ENCODE results near the gene HDAC11.

The HDAC11 gene

DNA sequence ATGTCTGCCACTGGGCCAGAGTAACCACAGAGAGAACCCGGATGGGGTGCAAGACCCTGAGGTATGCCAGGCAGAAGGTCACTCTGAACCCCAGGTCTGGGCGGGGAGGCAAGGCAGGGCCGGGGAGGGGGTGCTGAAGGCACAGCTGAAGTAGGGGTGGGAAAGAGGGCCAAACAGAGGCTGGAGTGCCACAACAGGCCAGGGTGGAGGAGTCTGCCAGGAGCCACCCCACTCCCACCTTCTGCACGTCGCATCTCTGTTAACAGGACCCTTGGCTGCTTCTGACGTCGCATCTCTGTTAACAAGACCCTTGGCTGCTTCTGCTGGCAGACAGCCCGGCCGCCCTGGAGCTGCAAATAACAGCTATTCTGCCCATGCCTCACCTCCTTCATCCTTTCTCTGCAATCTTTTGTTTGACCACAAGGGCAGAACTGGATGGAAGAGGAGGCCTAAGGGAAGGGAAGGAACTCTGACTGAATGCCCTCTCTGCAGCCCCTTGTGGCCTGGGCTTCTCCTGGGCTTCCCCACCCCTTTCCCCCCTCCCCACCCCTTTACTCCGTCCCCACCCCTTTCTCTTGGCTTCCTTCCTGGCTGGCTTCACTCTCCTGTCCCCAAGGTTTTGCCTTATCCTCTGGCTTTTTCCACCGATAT, 48.2 kb downstream of the HDAC11 start:
- no peak for DNase-seq

DNA sequence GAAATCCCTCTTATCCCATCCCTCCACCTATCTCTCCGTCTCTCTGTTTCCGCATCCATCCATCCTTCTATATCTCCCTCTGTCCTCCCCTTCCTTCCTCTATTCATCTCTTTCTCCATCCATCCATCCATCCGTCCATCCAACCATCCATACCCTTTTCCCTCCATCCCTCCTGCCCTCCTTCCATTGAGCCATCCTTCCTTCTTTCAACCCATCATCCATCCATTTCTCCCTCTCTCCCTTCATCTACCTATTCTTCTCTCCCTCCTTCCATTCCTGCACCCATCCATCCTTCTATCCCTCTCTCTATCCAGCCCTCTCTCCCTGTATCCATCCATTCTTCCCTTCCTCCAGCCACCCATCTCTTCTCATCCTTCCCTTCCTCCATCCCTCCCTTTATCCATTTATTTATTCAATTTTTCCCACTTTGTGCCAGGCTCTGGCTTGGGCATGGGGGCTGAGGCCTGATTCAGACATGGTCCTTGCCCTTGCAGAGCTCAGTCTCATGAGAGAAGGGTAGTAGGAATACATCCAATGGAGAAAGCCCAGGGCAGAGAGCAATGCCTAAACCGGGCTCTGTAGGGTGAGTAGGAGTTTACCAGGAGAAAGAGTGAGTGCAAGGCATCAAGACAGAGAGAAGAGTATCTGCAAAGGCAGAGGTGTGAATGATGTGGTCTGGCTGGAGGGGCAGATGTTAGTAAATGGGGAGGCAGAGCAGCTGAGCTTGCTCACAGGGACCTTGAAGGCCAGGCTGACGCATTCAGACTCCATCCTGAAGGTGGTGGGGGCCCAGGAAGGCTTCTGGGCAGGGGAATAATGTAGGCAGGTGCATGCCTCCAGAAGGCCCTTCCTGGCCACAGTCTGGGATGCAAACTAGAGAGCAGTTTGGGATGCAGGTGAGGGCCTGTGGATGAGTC, 49.3 kb downstream of the HDAC11 start:
- no peak for DNase-seq

DNA sequence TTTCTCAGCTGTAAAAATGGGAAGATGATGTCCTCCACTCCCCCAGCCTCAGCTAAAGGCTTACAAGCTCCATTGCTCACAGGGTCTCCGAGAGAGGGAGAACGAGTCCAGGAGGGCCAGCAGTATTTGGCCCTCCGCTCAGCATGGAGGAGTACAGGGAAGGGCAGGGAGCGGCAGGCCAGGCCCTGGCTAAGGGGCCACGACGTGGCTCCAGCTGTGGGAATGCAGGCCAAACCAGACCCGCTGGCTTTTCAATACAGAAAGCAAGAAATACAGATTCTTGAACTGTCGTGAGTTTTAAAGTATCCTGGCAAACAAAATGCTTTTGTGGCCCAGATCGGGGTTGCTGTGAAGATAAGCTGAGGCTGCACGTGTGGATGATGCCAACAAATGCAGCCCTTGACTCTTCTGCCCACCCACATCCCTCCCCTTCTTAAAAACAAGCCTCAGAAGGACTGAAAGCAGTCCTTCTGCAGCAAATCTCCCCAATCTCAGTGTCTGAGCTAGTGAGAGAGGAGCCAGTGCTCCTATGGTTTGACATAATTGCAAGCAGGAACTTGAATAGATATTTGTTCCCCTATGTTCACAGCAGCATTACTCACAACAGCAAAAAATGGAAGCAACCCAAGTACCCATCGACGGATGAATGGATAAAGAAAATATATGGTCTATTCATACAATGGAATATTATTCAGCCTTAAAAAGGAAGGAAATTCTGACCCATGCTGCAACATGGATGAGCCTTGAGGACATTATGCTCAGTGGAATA, 50.3 kb downstream of the HDAC11 start:
- DNase-seq = no peak

DNA sequence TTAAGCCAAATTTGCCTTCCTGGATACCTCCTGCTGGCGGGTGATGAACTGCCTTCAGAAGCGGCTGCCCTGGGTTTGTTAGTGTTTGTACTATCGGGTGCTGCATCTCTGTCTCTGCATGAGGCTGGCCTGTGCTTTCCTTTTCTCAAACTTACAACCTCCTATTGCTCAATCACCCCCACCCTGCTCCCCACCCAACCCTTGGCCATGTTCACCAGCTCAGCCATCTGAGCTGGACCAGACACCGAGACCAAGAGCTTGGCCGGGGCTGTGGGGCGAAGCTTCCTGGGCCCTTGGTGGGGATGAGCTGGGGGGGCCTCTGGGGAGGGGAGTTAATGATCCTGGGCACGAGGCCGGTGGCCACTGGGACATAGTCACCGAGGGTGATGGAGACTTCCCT, 52.0 kb downstream of the HDAC11 start:
- DNase-seq = no peak

DNA sequence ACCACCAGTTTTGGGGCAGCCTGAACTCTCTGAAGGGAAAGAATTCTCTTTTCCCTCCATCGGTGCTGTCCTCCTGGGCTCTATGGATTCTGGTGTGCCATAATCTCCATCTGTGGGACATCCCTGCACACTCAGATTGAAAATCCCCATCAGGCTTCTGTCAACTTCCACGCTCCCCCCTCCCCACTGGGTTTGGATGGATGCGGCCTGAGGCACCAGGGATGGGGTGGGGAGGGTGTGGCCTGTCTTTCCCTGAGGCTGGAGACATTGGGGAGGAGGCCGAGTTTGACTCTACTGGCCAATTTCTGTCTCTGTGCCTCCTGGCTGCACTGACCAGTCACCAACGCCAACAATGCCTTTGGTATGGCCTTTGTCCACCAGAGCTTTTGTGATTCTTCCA, 52.5 kb downstream of the HDAC11 start:
- no peak for DNase-seq

DNA sequence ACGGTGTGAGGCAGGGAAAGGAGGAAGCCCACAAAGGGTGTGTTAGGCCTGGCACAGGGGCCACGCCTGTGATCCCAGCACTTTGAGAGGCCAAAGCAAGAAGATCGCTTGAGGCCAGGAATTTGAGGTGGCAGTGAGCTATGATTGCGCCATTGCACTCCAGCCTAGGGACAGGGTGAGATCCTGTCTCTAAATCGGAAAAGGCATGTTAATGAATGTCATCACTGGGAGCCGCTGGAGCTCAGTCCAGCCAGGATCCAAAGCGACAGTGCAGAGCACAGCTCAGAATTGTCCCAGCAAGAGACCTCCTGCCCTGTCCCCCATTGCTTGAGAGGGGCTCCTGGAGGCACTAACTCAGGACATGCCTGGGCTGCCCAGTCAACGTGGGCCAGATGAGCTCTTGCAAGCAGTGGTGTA, 53.8 kb downstream of the HDAC11 start:
- DNase-seq = no peak

DNA sequence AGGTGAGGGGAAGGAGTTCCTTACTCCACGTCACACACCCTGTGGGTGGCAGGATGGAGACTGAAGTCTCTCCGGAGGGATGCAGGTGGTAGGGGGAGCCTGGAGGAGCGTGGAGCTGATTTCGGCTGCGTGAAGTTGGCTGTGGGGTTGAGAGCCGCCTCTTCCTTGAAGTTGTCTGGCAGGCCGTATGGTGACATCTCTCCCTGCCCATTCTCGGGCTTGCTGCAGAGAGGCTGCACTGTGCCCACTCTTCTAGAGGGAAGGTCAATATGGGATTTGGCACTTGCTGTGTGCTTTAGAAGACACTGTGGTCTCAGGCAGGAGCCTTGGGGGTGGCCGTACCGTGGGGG, 55.4 kb downstream of the HDAC11 start:
- DNase-seq = no peak

DNA sequence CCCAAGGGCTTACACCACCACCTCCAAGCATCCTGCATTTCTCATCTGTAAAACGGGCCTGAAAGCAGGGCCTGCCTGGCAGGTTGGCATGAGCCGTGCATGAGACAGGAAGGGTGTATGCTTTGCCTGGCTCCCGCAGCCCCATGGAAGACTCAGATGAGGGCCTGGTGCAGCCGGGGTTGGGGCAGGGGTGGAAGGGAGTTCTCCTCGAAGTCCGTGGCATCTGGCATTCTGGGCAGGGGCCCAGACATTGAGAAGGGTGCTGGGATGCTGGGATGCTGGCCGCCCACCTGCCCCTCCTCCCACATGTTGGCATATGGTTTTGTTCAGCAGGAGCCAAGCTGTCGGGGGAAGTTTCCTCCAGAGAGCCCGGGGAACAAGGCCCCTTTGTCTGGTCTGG, 55.8 kb downstream of the HDAC11 start:
- no peak for DNase-seq

DNA sequence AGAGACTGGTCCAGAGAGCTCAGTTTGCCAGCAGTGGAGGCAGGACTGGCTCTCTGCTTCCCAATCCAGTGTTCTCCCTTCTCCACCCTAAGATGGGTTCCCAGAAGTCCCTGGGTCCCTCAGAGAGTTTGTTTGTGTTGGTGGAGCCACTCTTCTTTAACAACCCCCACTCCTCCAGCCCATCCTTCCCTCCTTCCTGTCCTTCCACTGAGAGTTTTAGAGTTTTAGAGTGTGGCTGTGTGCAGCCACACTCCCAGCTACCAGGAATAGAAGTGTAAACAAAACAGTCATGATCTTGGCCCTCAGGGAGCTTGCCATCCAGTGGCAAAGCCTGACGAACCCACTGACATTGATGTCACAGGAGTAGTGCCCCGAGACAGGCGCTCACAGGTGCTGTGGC, 56.3 kb downstream of the HDAC11 start:
- no peak for DNase-seq

DNA sequence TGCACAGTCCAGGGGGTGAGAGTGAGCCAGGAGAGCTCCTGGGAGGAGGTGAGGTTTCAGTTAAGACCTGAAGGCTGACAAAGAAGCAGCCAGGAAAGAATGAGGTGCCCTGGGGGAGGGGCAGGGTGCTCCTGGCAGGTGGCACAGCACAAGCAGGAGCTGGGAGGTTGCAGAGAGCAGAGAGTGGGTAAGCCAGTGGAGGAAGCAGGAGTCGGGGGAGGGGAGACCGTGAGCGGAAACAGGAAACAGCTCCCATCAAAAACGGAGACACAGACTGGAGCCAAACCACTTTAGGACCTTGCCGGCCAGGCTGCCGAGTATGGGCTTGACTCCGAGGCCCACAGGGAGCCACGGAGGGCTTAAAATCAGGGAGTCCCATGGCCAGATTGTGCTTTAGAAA, 56.7 kb downstream of the HDAC11 start:
- no peak for DNase-seq

DNA sequence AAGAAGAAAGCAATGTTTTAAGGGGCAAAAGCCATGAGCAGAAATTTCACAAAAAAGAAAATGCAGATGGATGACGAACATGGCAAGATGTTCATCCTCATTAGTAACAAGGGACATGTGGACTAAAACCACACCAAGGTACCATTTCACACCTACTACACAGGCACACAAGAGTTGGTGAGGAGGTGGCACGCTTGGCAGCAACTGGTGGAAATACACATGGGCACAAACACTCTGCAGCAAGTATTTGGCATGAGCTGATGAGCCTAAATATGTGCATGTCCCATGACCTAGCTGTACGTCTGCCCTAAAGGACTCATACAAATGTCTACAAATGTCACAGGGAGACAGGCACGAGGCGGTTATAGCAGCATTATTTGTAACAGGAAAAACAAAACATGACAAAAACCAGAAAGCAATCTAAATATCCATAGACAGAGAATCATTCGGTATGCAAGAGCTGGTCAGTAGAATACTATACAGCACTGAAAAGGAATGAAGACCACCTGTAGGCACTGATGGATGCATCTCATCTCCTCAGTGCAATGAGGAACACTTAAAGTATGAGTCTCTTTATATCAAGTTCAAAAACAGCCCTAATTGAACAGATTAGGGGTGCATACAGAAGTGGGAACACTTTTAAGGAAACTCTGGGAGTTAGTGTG, 57.3 kb downstream of the HDAC11 start:
- DNase-seq = no peak

DNA sequence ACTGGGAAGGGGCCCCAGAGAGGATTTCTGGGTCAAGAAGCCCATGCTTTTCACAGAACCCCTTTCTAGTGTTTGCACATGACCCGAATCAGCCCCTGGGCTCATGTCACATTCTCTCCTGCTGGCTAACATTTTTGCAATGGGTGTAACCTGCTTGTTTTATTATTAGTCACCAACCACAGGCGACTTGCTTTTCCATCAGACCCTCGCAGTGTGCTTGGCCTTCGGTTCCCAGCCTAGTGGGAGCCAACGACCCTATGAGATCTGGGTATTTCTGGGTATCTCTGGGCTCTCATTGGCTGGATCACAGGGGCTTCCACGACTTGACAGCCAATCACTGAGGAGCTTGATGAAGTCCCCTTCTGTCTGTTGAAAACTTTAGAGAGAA, 57.8 kb downstream of the HDAC11 start:
- DNase-seq = no peak

DNA sequence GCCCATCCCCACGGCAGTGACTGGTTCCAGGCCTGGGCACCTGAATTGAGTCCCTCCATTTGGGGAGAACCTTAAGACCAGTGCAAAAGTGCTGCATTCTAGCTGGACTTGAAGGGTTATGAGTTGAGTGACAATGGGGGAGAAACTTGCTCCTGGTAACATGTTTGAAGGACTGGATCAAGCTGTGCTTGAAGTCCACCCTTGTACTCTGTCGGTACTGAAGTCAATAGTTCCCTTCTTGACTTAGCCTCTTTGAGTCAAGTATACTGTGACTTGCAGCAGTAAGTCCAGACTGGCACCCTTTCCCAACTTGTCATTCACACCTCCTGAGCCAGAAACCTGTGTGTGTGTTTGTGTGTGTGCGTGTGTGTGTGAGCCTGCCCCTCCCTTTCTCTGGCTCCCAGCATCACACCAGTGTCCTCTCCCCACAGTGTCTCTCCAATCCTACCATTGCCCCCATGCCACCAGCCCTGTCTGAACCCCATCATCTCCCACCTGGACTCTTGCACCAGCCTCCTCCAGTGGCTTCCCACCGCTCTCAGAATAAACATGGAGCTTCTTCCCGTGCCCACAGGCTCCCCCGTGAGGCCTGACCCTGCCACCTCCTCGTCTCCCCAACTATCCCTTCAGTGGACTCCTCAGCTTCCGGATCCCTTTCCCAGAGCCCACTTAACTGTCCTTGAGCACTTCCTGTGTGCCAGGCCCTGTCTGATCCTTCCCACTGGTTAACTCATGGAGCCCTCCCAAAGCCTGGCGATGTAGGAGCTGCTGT, 58.6 kb downstream of the HDAC11 start:
- DNase-seq = no peak

DNA sequence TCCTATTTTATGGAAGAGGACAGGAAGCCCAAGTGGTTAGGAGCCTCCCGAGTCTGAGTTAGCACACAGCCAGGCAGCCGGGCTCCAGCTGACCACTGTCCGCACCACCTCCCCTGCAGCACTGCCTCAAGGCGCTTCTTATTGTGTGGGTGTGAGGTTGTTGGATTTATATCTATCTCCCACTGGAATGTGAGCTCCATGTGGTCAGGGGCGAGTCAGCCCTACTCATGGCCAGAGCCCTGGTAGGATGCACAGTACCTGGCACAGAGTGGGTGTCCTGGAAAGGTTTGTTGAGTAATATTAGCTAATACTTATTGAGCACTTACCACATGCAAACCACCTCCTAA, 59.2 kb downstream of the HDAC11 start:
- DNase-seq = no peak

DNA sequence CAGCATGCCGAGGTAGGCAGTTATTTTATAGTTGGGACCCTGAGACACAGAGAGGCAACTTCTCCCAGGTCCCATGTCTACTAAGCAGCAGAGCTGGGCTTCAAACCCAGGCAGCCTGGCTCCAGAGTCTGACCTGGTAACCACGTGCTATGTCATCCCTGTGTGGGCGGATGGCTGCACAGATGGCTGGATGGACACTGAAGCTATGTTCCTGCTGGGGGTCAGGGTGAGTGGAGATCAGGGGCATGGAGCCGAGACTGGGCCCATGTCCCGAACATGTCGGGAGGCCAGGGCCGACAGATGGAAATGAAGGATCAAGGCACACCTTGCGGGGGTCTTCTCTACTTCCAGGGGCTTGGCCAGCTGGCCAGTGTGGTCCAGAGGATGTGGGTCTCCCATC, 59.6 kb downstream of the HDAC11 start:
- DNase-seq = no peak

DNA sequence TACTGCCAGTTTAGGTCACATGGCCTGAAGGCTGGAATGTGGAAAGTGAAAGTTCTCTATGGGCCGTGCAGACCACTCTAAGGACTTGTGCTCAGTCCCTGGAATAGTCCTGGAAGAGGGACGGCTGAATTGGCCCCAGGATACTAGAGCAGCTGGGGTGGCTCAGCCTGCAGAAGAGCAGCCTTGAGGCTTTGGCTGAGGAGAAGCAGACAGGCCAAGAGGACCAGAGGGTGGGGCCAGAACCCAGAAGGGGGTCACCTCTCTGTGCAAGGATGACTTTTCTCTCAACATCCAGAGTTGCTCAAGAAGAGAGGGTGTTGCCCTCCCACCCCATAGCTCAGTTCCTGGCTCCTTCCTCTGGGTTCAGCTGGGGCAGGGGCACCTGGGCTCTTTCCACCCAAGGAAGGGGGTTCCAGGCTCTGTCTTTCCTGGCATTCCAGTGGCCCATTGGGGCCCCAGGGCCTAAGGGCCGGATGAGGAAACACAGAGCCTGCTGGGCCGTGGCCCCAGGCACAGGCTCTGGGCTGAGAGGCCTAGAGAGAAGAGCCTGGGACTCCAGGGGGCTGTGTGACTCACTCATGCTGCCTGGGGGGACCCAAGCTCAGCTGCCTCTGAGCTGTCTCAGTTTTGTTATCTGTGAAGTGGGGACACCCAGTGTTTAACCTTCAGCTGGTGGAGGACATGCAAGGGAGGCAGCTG, 60.3 kb downstream of the HDAC11 start:
- DNase-seq = no peak

DNA sequence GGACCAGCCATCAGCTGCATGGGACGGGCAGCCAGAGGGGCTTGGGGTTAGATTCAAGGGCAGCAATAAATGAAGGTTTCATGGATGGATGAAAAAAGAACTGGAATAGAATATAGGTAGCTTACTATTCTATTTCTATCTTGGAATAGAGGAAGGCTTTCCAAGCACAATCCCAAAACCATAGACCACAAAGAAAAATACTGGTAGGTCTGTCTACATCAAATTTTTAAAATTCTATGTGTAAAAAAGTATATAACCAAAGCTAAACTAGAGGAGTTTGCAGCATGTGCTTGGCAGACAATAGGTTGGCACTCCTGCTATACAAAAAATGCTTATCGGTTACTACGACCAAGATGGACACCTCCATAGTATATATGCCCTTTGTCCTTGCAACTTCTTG, 61.6 kb downstream of the HDAC11 start:
- DNase-seq = no peak

DNA sequence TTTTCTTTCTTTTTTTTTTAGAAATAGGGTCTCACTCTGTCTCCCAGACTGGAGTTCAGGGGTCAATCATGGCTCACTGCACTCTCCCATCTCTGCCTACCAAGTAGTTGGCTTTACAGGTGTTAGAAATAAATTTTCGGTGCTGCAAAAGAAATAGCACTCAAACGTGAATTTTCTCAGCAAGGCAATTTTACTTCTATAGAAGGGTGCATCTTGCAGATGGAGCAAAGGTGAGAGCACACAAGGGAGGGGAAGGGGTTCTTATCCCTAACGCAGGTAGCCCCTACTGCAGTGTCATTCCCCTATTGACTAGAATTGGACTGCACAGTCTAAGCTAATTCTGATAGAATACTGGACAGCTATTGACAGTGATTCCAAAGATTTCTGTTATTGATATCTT, 62.0 kb downstream of the HDAC11 start:
- DNase-seq = no peak

DNA sequence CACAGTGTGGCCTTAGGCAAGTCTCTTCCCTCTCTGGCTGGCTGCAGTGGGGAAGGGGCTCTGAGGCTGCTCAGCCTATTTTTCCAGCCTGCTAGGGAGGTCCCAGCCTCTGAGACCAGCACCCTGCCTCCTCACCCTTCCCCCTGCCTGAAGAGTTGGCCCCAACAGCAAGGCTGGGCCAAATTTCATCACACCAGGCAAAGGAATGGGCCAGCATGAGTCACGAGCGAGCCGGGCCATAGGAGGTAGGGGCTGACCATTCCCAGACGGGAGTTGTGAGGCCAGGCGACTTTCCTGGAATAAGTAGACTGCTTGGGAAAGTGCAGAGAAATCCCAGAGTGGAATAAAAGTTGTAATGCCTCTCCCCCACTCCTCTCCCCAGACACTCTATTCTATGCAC, 63.1 kb downstream of the HDAC11 start:
- DNase-seq = no peak

DNA sequence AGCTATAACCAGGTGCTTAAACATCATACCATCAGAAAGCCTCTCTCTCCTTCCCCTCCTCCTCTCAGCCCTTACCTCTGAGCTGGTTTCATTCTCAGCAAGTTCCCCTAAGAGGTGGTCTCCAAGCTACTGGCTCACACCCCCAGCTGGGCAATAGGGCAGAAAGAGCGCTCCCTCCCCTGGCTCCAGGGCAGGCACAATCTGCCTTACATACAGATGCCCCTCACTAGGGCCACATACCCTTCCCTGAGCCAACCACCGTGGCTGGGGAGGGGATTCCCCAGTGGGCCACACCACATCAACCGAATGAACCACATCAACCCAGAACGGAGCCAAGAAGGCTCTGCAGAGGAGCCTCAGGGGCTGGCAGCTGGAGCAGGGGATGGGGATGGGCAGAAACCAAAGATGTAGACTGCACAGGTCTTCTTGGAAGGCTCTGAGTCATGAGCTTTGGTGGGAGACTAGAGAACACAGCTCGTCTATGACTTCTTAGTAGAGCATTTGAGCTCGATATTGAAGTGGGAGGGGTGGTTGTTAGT, 64.3 kb downstream of the HDAC11 start:
- DNase-seq = peak; percentile 54

DNA sequence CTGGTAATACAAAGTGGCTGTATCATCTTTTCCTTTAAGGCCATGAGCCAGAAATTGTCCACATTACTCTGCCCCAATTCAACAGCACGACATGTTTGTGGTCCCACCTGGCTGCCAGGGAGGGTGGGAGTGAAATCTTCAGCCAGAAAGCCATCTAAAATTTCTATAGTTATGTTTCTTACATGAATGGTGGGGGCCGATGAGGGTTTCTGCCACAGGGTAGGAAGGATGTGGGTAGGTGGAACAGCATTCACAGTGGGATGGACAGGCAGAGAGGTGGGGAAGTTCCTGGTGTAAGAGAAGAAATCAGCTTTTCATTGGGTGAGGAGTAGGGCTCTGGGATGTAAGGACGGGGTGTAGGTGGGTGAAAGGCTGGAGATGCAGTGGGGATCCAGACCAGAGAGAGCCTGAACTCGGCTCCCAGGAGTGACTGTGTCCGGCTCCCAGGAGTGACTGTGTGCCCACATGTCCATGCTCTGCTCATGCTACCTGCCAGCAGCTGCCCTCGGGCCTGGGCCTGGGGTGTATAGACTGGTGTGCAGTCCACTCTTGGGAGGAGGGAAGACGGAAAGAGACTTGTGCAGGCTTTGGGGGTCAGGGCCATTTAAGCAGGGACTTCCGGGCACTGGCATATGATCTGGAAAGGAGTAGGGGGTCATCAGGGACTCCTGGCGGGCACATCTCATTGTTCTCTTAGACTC, 65.0 kb downstream of the HDAC11 start:
- DNase-seq = no peak
